ENCODE data around the gene STRAP.
A peak's percentile ranks its signal among the peaks of the same experiment; 100 is the strongest.
"Not testable (repeated sequence)": the region's sequence is repeated elsewhere in the genome, so short reads cannot be mapped to it uniquely, and the experiment has no call there.

The STRAP gene

GRCh38 chr12:15868186-15868585 is 14.0 kb upstream of the STRAP start:
- no peak for DNase-seq (ENCODE audit: low spot score)
- FAIRE-seq: no peak

DNA sequence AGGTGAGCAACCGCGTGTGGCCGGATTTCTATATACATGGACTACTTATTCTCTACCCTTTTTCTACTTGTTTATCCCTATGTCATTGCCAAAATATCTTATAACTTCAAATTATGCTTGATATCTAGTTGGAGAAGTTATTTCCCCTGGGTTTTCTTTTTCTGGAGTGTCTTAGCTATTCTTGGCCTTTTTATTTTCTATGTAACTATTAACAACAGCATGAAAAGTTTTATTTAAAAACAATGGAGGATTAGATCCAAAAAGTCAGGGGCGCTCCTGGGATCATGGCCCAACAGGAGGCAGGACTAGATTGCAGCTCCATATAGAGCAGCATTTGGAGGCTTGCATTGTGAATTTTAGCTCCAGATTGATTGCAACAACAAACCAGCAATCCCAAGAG is 8.6 kb upstream of the STRAP start:
- DNase-seq (ENCODE audit: low spot score) (no peak), FAIRE-seq (no peak)

DNA sequence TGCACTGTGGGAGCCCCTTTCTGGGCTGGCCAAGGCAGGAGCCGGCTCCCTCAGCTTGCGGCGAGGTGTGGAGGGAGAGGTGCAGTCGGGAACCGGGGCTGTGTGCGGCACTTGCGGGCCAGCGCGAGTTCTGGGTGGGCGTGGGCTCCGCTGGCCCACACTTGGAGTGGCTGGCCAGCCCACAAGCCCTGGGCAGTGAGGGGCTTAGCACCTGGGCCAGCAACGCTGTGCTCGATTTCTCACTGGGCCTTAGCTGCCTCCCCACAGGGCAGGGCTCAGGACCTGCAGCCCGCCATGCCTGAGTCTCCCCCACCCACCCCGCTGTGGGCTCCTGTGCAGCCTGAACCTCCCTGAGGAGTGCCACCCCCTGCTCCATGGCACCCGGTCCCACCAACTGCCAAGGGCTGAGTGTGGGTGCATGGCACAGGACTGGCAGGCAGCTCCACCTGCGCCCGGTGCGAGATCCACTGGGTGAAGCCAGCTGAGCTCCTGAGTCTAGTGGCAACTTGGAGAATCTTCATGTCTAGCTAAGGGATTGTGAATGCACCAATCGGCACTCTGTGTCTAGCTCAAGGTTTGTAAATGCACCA is 7.5 kb upstream of the STRAP start:
- not testable (repeated sequence) for FAIRE-seq; DNase-seq (ENCODE audit: low spot score)

- FAIRE-seq: no peak
- DNase-seq (ENCODE audit: low spot score): no peak
Measured at GRCh38 chr12:15875863-15876262, 6.3 kb upstream of the STRAP start.

DNA sequence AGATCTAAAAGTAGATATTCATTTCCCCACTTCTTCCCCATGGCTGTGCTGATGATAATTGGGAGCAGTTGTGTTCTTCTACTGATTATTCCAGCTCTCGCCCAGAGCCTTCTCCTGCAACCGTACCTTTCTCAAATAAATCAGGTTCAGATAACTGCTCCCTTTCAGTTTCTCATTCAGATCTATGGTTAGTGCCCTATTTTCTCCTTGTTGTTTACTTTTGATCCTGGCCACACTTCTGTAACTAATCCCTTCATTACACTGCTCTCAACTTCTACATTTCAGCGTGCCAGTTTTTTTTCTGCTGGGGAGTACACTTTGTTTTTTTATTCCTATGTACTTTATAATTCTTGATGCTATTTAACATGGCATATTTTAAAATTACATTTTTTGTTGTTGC is 2.8 kb upstream of the STRAP start:
- no peak for DNase-seq (ENCODE audit: low spot score)
- no peak for FAIRE-seq

DNA sequence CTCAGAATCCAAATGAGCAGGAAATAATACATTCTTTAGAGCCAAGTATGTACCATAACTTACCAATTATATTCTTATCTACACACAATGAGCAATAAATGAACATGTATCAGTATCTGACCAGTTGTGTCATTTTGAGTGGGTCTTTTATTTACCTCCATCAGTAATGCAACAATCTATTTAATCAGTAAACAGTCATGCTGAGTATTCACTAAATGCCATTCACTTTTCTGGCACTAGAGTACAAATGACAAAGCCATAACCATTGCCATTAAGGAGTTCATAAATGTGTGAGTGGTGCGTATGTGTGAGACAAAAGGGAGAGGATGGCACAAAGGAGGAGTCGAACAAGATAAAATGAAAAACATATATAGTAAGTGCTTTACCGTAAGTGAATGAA is 1.5 kb upstream of the STRAP start:
- FAIRE-seq: no peak
- DNase-seq (ENCODE audit: low spot score): no peak

DNA sequence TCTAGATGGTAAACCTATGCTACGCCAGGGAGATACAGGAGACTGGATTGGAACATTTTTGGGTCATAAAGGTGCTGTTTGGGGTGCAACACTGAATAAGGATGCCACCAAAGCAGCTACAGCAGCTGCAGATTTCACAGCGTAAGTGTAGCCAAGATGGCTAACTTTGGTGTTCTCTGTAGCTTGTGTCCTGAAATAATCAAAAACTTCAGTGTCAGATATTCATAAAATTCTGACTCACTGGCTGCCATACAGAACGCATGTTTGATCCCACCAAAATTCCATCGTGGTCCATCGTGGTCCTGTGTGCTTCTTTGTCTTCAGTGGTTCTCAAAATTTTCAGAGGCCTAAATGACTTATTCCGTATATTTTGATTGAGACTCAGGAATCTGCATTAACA is 1.3 kb downstream of the STRAP start:
- FAIRE-seq (no peak), DNase-seq (ENCODE audit: low spot score) (no peak)

DNA sequence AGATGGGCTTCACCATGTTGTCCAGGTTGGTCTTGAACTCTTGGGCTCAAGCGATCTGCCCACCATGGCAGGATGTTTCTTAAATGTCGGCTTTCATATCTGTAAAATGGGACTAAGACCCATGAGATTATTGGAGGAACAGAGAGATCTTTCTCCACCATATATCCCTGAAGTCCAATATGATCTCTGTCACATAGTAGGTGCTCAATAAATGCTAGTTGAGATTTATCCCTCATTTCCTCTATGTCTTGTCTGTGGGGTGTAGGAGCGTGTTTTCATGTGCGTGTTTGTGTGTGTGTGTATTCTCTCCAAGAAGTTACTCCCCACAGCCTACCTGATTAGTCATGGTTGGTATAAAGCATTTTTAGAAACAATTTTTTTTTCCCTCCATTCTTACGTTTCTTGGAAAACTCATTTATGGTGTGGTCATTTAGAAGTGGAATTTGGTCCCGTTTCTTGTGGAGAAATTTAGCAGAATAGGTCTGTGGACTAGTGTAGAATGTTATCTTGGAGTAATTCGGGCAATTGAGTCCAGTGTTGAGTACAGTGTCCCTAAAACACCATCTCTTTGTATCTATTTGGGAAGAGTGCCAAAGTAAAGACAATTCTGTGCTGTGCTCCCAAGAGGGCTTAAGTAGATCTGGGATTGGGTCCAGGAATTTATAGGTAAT is 4.3 kb downstream of the STRAP start:
- FAIRE-seq: no peak
- no peak for DNase-seq (ENCODE audit: low spot score)

GRCh38 chr12:15887043-15887817 is 5.0 kb downstream of the STRAP start:
- FAIRE-seq (peak; percentile 5), DNase-seq (ENCODE audit: low spot score) (no peak)

DNA sequence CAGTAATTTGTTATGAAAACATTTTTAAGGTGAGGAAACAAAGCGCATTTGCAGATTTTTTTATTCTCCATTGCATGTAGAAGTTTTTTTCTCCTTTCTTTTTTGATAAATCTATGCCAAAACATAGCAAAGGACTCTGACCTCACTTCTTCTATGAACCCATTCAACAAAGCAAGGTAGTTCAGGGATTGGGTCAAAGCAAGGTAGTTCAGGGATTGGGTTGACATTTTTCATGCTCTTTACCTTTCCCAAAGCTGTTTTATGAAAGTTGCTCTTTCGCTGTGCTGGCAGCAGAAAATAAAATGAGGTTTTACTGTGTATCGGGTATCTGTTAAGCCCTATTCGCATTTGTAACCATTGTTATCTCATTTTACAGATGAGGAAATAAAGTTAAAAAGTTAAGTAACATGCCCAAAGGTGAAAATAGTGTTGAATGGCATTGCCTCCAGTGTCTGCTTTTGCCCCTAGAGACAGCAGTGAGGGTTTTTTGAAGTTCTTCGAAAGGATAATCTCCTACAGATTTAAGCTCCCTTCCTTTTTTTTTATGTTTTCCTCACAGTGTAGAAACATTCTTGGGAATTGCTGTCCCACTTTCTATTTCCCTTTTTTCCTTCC is 10.6 kb downstream of the STRAP start:
- DNase-seq (ENCODE audit: low spot score): no peak

GRCh38 chr12:15893260-15893659 is 11.1 kb downstream of the STRAP start:
- DNase-seq (ENCODE audit: low spot score) (no peak), FAIRE-seq (peak; percentile 97)

More for the DNA sequence above, 10.6 kb downstream of the STRAP start:
- no peak for FAIRE-seq

DNA sequence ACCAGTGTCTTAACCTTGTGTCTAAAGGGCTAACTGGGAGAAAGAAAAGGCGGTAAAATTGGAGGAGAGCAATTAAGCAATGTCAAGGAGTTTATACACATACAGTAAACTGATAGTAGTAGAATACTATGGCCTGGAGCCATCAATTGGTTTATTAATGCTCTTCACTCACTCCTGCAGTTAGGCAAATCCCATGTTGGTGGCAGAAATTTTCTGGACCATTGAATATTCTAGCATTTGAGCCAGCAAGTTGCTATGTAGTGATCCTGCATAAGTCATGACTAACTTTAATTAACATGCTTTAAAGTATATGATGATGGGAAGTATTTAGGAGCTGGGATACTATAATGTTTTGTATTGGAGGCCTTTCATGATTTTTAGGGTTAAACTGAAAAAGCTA is 14.7 kb downstream of the STRAP start:
- no peak for DNase-seq (ENCODE audit: low spot score)
- no peak for FAIRE-seq

GRCh38 chr12:15897433-15897832 is 15.2 kb downstream of the STRAP start:
- no peak for DNase-seq (ENCODE audit: low spot score)
- FAIRE-seq: no peak

- FAIRE-seq (peak; percentile 57), DNase-seq (ENCODE audit: low spot score) (no peak)
Measured at GRCh38 chr12:15899282-15899870, 17.2 kb downstream of the STRAP start.

GRCh38 chr12:15904378-15904920 is 22.3 kb downstream of the STRAP start:
- FAIRE-seq (no peak), DNase-seq (ENCODE audit: low spot score) (no peak)

DNA sequence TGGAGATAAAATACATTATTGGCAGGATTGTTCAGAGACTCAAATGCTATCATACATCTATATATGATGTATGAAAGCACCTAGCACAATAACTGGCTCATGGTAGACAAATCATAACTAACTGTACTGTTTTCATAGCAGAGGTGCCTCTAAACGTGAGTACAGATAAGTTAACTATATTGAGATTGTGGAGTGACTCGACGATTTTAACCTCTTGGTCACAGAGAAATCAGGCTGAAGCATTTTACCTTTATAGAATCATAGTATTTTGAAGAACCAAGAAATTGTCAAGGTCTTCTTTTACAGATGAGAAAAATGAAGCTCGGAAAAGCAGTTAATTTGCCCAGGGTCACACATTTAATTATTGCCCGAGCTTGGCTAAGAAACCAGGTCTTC is 28.3 kb downstream of the STRAP start:
- DNase-seq (ENCODE audit: low spot score) (no peak), FAIRE-seq (no peak)

- DNase-seq (ENCODE audit: low spot score) (peak; percentile 59), FAIRE-seq (no peak)
Measured at GRCh38 chr12:15910864-15911721, 28.9 kb downstream of the STRAP start, which contains the start of gene DERA. TSS of gene DERA (plus strand) at chr12:15911332. CDS start at chr12:15911384, 52 bp downstream.

DNA sequence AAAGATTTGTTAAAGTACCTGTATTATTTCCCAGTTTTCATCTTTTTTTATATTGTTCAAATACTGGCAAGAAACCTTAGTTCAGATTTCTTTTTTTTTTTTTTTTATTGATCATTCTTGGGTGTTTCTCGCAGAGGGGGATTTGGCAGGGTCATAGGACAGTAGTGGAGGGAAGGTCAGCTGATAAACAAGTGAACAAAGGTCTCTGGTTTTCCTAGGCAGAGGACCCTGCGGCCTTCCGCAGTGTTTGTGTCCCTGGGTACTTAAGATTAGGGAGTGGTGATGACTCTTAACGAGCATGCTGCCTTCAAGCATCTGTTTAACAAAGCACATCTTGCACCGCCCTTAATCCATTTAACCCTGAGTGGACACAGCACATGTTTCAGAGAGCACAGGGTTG is 29.7 kb downstream of the STRAP start:
- DNase-seq (ENCODE audit: low spot score); FAIRE-seq: not testable (repeated sequence)

GRCh38 chr12:15914131-15914530 is 31.9 kb downstream of the STRAP start:
- FAIRE-seq; DNase-seq (ENCODE audit: low spot score): not testable (repeated sequence)

DNA sequence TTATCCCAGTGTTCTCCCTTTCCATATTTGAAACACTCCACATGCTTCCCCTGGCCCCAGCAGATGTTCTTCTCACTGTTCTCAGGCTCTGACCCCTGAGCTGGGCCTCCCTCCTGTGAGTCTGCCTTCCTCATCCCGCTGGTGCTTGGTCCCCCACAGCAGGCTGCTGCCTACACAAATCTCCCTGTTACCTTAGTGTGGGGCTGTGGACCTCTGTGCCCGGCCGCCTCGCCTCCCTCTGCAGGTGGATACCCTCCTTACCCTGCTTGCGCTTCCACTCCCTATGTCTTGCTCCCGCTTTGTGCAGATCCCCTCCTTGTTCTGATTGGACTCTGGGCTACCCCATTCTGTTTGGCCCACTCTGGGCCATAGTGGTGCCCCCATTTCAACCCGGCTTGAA is 35.9 kb downstream of the STRAP start:
- FAIRE-seq: no peak
- no peak for DNase-seq (ENCODE audit: low spot score)

Measured in RCC 7860 (cell line).